ENCODE measurements around the gene PRMT3. TPM values are rescaled to one million over a fixed set of nuclear protein-coding genes. Genes with fewer than 3 reads are reported as not detected.
"Not testable (repeated sequence)": the region's sequence is repeated elsewhere in the genome, so short reads cannot be mapped to it uniquely, and the experiment has no call there.

Gene PRMT3
- total RNA-seq, 2 donors from 2014 or later = 26.2 to 27.1 TPM

DNA sequence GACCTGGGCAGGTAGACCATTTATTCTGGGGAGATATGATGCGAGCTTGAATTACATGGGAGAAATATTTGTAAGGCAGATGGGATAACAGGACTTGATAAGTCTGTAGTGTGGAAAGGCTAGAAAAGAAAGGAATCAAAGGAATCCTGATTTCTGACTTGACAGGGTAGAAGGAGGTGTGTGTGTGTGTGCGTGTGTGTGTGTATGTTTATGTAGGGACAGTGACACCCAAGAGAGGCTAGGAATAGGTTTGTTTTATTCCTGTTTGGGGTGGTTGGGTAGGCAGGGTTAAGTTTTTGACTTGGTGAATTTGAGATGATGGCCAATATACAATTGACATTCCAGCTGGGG lies 24.4 kb upstream of the PRMT3 start:
- Mint-ChIP-seq H3K4me1 (peaks cover 19% of the 10 kb centered on the region), H3K36me3 (ENCODE audit: low read depth) (peaks cover 2% of the 10 kb centered on the region), H3K4me3 (peak overlapping the region; percentile 65), H3K27me3 (ENCODE audit: insufficient read depth) (peaks cover 31% of the 10 kb centered on the region), H3K27ac (peak overlapping the region; percentile 48), H3K9me3 (peaks cover 3% of the 10 kb centered on the region)
- 94 to 96% methylated on average over 2 of the region's 2 CpGs for WGBS, 2 experiments (ENCODE audit: insufficient coverage in 1 of 2, insufficient read length in 1 of 2)
- Histone ChIP-seq H3K27me3 (ENCODE audit: control insufficient read depth, insufficient read depth, low read length, poor library complexity, severe bottlenecking) (peaks cover 27% of the 10 kb centered on the region), H3K36me3 (ENCODE audit: control insufficient read depth, insufficient read depth, low read length) (no peaks in the 10 kb centered on the region), H3K27ac (ENCODE audit: low read depth, low read length) (no peak overlapping the region), H3K4me3 (ENCODE audit: low read length) (peak overlapping the region; percentile 80), H3K9ac (ENCODE audit: extremely low read depth, low read length, poor library complexity, severe bottlenecking) (no peak overlapping the region), H3K4me1 (ENCODE audit: control insufficient read depth, insufficient read depth, low read length) (peaks cover 2% of the 10 kb centered on the region), H3K9me3 (ENCODE audit: control insufficient read depth, low read length) (no peaks in the 10 kb centered on the region)
- no peak for DNase-seq
- TF ChIP-seq CTCF (conservative IDR thresholded peaks at IDR 0.05) = no peak

DNA sequence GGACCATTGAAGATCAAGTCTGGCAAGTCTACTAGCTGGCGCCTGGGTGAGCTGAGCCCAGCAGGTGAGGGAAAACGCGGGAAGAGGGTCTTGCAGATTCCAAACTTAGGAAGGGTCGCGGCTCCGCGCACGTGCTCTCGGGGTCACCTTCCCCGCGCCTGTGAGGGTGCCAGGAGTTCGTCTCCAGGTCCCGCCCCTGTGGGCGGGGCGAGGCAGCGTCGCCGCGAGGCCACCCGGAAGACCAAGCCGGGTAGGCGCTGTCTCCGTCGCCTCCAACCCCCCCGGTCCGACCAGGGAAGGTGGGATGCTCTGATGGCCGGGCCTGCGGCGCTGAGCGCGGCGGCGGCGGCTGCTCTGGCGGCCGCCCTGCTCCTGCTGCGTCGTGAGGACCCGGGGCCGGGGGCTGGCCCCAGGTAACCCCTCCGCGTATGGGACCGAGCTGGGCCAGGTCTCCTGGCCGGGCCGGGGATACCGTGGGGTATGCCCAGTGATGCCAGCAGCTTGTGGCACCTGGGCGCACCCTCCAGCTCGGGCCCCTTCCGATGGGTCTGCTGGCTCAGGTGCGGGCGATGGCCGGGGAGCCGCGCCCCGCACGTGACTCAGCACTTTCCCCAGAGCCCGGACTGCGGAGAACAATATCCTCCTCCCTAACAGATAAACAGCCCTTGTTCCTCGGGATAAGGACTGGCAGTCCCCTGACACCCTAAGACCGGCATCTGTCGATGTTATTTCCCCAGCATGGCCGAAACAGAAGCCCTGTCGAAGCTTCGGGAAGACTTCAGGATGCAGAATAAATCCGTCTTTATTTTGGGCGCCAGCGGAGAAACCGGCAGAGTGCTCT lies 23.8 kb upstream of the PRMT3 start, which contains the start of gene HTATIP2:
HTATIP2 (plus strand) TSS at position 215 of the 841 bp plus-strand sequence; CDS start at position 739, 524 bp downstream.
- Histone ChIP-seq H3K9me3 (ENCODE audit: control insufficient read depth, low read length) (no peaks in the 10 kb centered on the region), H3K27ac (ENCODE audit: low read depth, low read length) (no peak within 1 kb of the TSS), H3K4me3 (ENCODE audit: low read length) (peak within 1 kb of the TSS; percentile 80), H3K36me3 (ENCODE audit: control insufficient read depth, insufficient read depth, low read length) (no peaks in the 10 kb centered on the region), H3K4me1 (ENCODE audit: control insufficient read depth, insufficient read depth, low read length) (peaks cover 2% of the 10 kb centered on the region), H3K9ac (ENCODE audit: extremely low read depth, low read length, poor library complexity, severe bottlenecking) (peak within 1 kb of the TSS; percentile 52), H3K27me3 (ENCODE audit: control insufficient read depth, insufficient read depth, low read length, poor library complexity, severe bottlenecking) (peaks cover 27% of the 10 kb centered on the region)
- TF ChIP-seq CTCF (conservative IDR thresholded peaks at IDR 0.05) = no peak
- Mint-ChIP-seq H3K9me3 (peaks cover 3% of the 10 kb centered on the region), H3K4me3 (peak within 1 kb of the TSS; percentile 65), H3K36me3 (ENCODE audit: low read depth) (peaks cover 2% of the 10 kb centered on the region), H3K27ac (peak within 1 kb of the TSS; percentile 87), H3K27me3 (ENCODE audit: insufficient read depth) (peaks cover 31% of the 10 kb centered on the region), H3K4me1 (peaks cover 21% of the 10 kb centered on the region)
- DNase-seq = peak; percentile 85
- WGBS, 2 experiments (ENCODE audit: insufficient coverage in 1 of 2, insufficient read length in 1 of 2) = 11 to 20% methylated on average over 18 to 68 of the region's 68 CpGs

GRCh38 chr11:20364341-20364792 lies 23.1 kb upstream of the PRMT3 start:
- peaks cover 2% of the 10 kb centered on the region for H3K36me3 Mint-ChIP-seq (ENCODE audit: low read depth)
- Histone ChIP-seq H3K27me3 (ENCODE audit: control insufficient read depth, insufficient read depth, low read length, poor library complexity, severe bottlenecking) (peaks cover 22% of the 10 kb centered on the region), H3K4me3 (ENCODE audit: low read length) (peak overlapping the region; percentile 80), H3K4me1 (ENCODE audit: control insufficient read depth, insufficient read depth, low read length) (peaks cover 2% of the 10 kb centered on the region), H3K9ac (ENCODE audit: extremely low read depth, low read length, poor library complexity, severe bottlenecking) (peak overlapping the region; percentile 52), H3K36me3 (ENCODE audit: control insufficient read depth, insufficient read depth, low read length) (no peaks in the 10 kb centered on the region), H3K27ac (ENCODE audit: low read depth, low read length) (no peak overlapping the region), H3K9me3 (ENCODE audit: control insufficient read depth, low read length) (no peaks in the 10 kb centered on the region)
- peaks cover 26% of the 10 kb centered on the region for H3K4me1 Mint-ChIP-seq
- peaks cover 28% of the 10 kb centered on the region for H3K27me3 Mint-ChIP-seq (ENCODE audit: insufficient read depth)
- no peak for TF ChIP-seq CTCF (conservative IDR thresholded peaks at IDR 0.05)
- DNase-seq = no peak
- peaks cover 3% of the 10 kb centered on the region for H3K9me3 Mint-ChIP-seq
- peak overlapping the region; percentile 87 for H3K27ac Mint-ChIP-seq
- H3K4me3 Mint-ChIP-seq = peak overlapping the region; percentile 65
- WGBS, 2 experiments (ENCODE audit: insufficient coverage in 1 of 2, insufficient read length in 1 of 2) = 81 to 86% methylated on average over 5 to 6 of the region's 6 CpGs

DNA sequence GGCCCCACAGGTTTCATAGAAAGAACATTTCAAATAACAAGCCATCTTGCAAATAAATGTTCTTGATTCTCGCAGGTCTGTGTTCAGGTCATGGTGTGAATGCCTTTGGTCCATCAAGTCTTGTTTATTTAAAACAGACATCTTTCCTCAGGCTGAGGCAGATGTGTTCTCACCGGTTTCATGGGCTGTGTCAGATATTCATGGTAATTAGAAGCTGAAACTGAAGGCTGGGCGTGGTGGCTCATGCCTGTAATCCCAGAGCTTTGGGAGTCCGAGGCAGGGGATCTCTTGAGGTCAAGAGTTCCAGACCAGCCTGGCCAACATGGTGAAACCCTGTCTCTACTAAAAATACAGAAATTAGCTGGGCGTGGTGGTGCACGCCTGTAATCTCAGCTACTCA lies 22.1 kb upstream of the PRMT3 start:
- H3K4me3 Mint-ChIP-seq = not testable (repeated sequence)
- 96% methylated on average over 5 to 6 of the region's 6 CpGs for WGBS, 2 experiments (ENCODE audit: insufficient coverage in 1 of 2, insufficient read length in 1 of 2)
- H3K4me1 Mint-ChIP-seq = peaks cover 26% of the 10 kb centered on the region

More for the DNA sequence above, 22.1 kb upstream of the PRMT3 start:
- not testable (repeated sequence) for H3K4me3 ChIP-seq (ENCODE audit: low read length); H3K9me3 ChIP-seq (ENCODE audit: control insufficient read depth, low read length); H3K36me3 ChIP-seq (ENCODE audit: control insufficient read depth, insufficient read depth, low read length); H3K27ac ChIP-seq (ENCODE audit: low read depth, low read length); H3K27ac Mint-ChIP-seq; H3K9ac ChIP-seq (ENCODE audit: extremely low read depth, low read length, poor library complexity, severe bottlenecking); DNase-seq; H3K9me3 Mint-ChIP-seq; H3K36me3 Mint-ChIP-seq (ENCODE audit: low read depth); H3K4me1 ChIP-seq (ENCODE audit: control insufficient read depth, insufficient read depth, low read length)
- peaks cover 12% of the 10 kb centered on the region for H3K27me3 ChIP-seq (ENCODE audit: control insufficient read depth, insufficient read depth, low read length, poor library complexity, severe bottlenecking)
- peaks cover 23% of the 10 kb centered on the region for H3K27me3 Mint-ChIP-seq (ENCODE audit: insufficient read depth)
